Esophagus mucosa (tissue), 1 donor: ENCODE data around the gene PKDCC. TPM values are rescaled to one million over a fixed set of nuclear protein-coding genes. Genes with fewer than 3 reads are reported as not detected.
A peak's percentile ranks its signal among the peaks of the same experiment; 100 is the strongest.

ENCODE experiments used
- ATAC-seq: fragments of 200-7000 bp; cut with Tn5 transposase; one replicate; pipeline ENCODE4 v1.9.1; 2020
- total RNA-seq: library from RNA; stranded (reverse); gene quantifications from one replicate; pipeline ENCODE4 v1.2.4, GENCODE V29; 2023
- donor health status: DM: yes; HTN: yes; CAD: no.

PKDCC gene
- total RNA-seq, 1 donor from 2014 or later: 1.8 TPM

- peak; percentile 71 for ATAC-seq
Measured at GRCh38 chr2:42089340-42089925, 41.6 kb downstream of the PKDCC start.

GRCh38 chr2:42090216-42090615 lies 42.4 kb downstream of the PKDCC start:
- no peak for ATAC-seq

GRCh38 chr2:42091671-42092070 lies 43.9 kb downstream of the PKDCC start:
- ATAC-seq: no peak

- ATAC-seq: no peak
Measured at GRCh38 chr2:42092084-42092996, 44.5 kb downstream of the PKDCC start.

DNA sequence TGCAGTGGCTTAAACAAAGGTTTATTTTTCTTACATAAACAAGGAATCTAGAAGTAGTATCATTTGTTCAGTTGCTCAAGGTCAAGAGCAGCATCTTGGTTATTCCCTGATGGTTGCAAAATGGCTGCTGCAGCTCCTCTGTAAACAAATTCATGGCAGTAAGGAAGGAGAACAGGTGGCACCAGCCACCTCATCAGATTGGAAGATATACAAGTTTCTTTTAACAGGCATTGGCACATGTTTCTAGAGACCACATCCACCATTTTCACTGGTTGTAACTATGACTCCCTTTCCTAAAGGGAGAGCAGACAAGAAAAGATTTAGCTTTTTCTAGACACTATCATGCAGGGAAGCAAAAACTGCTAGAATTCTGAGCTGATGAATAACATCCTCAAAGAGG lies 46.3 kb downstream of the PKDCC start:
- ATAC-seq: no peak

- ATAC-seq: peak; percentile 53
Measured at GRCh38 chr2:42095923-42096408, 48.1 kb downstream of the PKDCC start.

DNA sequence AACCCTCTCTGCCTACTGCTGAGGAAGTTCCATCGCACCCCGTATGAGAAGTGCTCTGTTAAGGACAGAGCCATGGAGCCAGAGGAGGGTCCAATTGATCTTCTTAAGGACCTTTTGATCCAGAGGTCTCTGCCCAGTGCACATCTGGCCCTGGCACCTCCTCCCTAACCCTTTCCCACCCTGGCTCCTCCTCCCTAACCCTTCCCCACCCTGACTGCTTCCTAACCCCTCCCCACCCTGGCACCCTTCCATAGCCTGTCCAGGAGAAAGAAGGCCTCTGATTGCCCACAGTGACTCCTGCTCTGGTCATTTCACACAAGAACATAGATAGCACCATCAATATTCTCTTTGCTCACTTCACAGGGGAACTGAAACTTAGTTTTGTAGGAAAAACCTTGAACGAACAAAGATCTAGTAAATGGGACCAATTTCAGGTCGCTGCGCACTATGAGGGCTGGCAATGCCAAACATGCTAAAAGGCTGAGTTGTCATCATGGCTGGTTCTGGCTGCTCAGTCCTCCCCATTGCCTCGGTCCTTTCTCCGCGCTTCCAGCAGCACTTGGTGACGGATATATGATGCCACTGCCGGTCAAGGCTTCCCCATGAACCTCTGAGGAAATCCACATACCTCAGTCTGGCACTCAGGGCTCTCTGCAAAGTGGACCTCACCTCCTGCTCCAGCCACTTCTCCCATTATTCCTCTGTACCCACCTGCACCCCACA lies 49.2 kb downstream of the PKDCC start:
- ATAC-seq: peak; percentile 4

- ATAC-seq: no peak
Measured at GRCh38 chr2:42098571-42099437, 51.0 kb downstream of the PKDCC start.

DNA sequence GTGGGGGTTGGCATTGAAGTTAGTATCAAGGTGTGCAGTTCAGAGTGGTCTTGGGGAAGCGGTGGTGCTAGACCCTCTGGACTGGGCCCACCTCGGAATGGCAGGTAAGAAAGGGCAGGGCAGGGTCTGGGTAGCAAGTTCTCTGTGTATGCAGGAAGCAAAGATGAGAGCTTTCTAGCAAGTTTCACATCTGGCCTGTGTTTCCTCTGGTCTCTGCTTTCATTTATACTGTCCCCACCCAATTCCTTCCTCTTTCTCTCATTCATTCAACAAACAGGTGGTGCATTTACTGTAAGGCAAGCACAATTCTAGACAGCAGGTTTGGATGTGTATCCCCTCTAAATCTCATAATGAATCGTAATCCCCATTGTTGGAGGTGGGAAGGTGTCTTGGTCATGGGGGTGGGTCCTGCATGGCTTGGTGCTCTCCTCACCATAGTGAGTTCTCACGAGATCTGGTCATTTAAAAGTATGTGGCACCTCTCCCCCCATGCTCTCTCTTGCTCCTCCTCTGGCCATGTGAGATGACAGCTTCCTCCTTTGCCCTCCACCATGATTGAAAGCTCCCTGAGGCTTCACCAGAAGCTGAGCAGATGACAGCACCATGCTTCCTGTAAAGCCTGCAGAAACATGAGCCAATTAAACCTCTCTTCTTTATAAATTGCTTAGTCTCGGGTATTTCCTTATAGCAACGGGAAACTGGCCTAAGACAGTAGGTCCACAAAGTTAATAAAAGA lies 51.8 kb downstream of the PKDCC start:
- no peak for ATAC-seq

GRCh38 chr2:42100683-42101205 lies 52.9 kb downstream of the PKDCC start:
- no peak for ATAC-seq

GRCh38 chr2:42101206-42102023 lies 53.6 kb downstream of the PKDCC start:
- ATAC-seq: peak; percentile 68

DNA sequence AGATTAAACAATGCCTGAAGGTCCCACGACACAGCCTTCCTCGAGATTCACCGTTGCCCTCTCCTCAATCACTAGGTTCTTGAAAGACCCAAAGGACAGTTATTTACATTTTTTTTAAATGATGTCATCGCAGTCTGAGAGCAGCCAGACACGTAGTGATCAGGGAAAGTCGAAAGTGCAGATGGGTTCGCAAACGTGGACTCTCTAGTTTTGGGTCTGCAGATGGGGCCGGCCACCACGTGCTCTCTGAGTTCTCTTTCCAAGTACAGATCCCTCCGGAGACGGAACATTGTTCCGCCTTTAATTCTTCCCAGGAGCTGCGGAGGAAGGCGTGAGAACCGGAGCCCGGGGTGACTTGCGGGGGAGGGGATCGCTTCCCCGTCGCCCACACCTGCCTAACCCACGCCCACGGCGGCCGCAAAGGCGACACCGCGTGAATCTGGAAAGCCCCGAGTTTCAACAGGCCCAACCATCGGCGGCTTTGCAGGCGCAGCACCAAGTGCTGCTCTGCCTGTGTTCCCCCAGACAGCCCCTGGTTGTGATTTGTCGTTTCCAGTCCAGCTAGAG lies 54.3 kb downstream of the PKDCC start:
- ATAC-seq: peak; percentile 60

DNA sequence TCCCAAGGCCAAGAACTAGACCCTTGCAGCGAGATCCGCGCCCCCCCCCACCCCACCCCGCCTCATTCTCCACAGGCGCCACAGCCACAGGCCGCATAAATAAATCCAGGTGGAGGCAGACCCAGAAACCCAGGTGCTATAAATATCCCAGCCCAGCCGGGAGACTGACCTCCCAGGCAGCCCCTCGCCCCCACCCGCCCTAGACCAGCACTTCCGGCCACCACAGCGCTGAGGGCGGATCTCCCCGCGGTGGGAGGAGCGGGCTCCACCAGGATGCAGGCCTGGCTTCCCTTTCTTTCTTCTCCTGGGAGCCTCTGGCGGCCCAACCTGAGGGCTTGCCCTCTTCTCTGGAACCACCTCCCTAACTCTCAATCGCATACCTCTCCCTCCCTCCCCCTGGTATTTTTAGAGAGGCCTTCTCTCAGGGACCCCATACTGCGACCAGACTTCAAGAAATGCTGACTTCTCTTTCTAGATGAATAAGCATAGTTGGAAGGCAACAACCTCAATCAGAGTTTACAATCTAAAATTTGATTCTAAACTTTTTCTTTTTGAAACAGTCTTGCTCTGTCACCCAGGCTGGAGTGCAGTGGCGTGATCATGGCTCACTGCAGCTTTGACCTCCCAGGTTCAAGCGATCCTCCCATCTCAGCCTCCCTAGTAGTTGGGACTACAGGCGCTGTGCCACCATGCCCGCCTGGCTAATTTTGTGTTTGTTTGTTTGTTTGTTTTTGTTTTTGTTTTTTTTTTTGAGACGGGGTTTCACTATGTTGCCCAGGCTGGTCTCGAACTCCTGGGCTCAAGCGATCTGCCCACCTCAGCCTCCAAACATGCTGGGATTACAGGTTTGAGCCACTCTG lies 55.0 kb downstream of the PKDCC start:
- ATAC-seq: no peak

DNA sequence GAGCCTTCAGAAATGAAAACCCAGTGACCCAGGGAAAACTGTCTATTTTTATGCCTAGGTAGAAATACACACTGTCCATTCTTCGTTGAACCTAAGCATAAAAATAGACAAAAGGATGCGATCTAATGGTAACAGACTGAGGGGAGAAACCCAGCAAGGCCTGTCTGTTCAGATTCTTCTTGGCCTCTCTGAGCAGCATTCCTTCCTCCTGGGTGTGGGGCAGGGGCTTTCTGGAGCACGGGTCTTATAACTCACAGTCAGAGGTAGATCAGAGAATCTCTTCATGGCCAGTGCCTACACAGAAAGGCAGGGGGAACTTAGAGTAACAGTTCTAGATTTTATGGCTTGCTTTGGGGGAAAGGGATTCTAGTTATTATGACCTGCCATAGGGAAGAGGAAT lies 56.0 kb downstream of the PKDCC start:
- ATAC-seq: no peak

GRCh38 chr2:42104621-42105020 lies 56.8 kb downstream of the PKDCC start:
- ATAC-seq: no peak

DNA sequence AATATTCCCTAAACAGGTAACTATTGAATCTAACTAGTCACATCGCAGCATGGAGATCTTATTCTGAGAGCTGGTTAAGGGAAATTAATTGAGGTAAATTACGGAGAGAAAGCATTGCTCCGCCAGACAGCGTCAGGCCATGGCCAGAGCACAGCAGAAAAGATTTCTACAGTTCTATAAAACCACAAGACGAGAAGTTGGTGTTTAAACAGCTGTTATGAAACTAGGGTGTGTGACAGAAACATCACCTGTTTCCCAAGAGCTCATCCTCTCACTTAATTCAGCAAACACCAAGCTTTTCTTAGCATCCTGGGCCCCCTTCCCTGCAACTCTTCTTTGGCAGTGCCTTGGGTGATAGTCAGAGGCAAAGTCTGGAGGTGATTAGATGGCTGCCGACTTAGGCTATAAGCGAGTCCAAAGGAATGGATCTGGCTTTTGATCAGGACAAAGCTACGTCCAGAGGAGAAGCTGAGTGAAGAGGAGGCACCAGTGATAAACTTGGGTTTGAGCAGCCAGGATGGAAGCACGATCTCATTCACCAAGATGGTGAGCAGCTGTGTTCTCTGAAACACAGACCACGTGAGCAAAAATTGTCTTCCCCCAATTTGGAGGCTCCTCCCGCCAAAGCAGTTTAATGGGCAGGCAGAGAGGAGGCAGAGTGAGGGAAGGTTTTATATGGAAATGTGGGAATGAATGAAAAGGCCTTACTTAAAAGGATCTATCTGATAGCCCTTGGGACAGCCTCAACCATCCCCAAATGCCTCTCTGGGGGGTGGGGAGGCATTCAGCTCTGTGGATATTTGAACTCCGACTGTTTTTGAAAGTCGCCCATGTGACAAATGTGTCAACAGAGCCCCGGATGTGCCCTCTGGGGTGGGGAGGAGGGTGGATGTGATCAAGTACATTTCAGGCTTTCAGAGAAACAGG lies 57.8 kb downstream of the PKDCC start:
- peak; percentile 33 for ATAC-seq

DNA sequence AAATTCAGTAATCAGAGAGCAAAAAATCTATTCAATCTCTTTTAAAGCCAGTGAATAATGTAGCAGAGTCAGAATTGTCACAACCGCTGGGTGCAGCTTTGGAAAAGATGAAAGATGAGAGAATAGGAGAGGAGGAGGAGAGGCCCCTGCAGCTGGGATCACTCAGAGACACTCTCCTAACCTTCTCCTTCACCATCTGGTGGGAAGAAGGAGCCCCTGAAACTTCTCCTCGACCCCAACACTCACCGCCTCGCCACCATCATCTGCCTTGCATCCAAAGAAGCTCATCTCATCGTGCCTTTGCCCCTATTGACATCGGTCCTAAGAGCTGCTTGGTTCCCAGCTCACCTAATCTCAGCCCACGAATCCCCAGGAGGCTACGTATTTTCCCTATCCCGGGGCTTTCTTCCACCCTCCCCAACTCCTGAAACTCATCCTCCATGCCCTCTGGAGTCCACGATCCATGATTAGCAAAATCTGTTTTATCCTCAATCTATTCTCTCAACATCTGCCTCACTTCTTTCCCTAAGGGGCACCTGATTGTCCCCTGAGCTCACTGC lies 58.5 kb downstream of the PKDCC start:
- ATAC-seq: no peak
